ENCODE data around the gene HTR4.

The HTR4 gene

GRCh38 chr5:148436029-148436428 is 218.3 kb downstream of the HTR4 start:
- no peak for DNase-seq

- no peak for DNase-seq
Observed at GRCh38 chr5:148433826-148434225, 220.5 kb downstream of the HTR4 start.

Measured in anterior cingulate cortex (tissue), 58 donors.